Peyer's patch (tissue), 4 donors: ENCODE measurements around the gene ZNF329.

ENCODE experiments used
- CTCF ChIP-seq, 6 experiments: fragments of 450-650 bp in 4 of 6; fragments of 200-600 bp in 2 of 6; sonication (generic) in 1 of 6; IDR thresholded peaks; one replicate each; pipeline ENCODE4 v1.5.1; 2017 to 2019; ENCODE audit warnings: antibody characterized with exemption in 6 of 6, mild to moderate bottlenecking in 3 of 6, moderate library complexity in 1 of 6
- POLR2A ChIP-seq, 2 donors: fragments of 450-650 bp; IDR thresholded peaks; one replicate each; pipeline ENCODE4 v1.5.1; 2017; ENCODE audit warnings: antibody characterized with exemption in 2 of 2, mild to moderate bottlenecking in 2 of 2, moderate library complexity in 2 of 2

GRCh38 chr19:58145849-58146248, 4.7 kb downstream of the ZNF329 start:
- no peak for TF ChIP-seq CTCF (IDR thresholded peaks at IDR 0.05)
- no peak for TF ChIP-seq POLR2A (IDR thresholded peaks at IDR 0.05)
